WERI-Rb-1 (cell line): Measurements from ENCODE around the gene RRAD.
A peak's percentile ranks its signal among the peaks of the same experiment; 100 is the strongest.

Experiments used
- DNase-seq: peaks from one replicate; pipeline ENCODE4 v3.0.0-alpha.2; 2020
- H3K27ac ChIP-seq: fragments of 250-450 bp; sonication (Bioruptor Pico); 2 replicates; pipeline ENCODE4 v1.5.1; 2020; ENCODE audit warnings: mild to moderate bottlenecking, moderate library complexity
- H3K27me3 ChIP-seq: fragments of 250-450 bp; sonication (Bioruptor Pico); 2 replicates; pipeline ENCODE4 v1.5.1; 2021; ENCODE audit warnings: mild to moderate bottlenecking, low read depth, moderate library complexity; ENCODE audit not compliant: insufficient read depth, severe bottlenecking
- H3K36me3 ChIP-seq: fragments of 250-450 bp; sonication (Bioruptor Pico); 2 replicates; pipeline ENCODE4 v1.5.1; 2020; ENCODE audit warnings: mild to moderate bottlenecking, moderate library complexity
- H3K4me3 ChIP-seq: 2 replicates; pipeline ENCODE4 v1.5.1; 2011; ENCODE audit warnings: low read depth, mild to moderate bottlenecking, control low read depth, low read length
- H3K9me3 ChIP-seq: fragments of 250-450 bp; sonication (Bioruptor Pico); 2 replicates; pipeline ENCODE4 v1.5.1; 2021; ENCODE audit warnings: mild to moderate bottlenecking, moderate library complexity; ENCODE audit not compliant: severe bottlenecking
- TF ChIP-seq, protein P1 (sequence below): IDR thresholded peaks from 2 replicates; pipeline ENCODE4 v1.5.1; 2011; ENCODE audit warnings: low read depth, mild to moderate bottlenecking, control low read depth, inconsistent platforms, low read length

Gene RRAD

DNA sequence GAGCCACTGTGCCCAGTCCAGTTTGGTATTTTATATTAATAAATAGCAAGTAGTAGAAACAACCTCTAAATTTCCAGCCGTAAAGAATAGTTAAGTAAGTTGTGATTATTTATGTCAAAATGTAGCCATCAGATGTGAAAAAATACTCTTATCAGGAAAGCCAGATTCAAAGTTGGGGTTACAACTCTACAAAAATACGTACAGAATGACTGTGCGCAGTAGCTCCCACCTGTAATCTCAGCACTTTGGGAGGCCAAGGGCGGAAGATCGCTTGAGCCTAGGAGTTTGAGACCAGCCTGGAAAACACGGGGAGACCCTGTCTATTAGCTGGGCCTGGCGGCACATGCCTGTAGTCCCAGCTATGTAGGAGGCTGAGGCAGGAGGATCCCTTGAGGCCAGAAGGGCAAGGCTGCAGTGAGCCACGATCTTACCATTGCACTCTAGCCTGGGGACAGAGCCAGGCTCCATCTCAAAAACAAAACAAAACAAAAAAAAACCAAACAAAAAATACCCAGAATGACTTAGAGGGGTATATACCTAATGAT lies 43.3 kb downstream of the RRAD start:
- H3K9me3 ChIP-seq = no peaks in the 10 kb centered on the region
- no peak overlapping the region for H3K27ac ChIP-seq
- no peak overlapping the region for H3K4me3 ChIP-seq
- peaks cover 30% of the 10 kb centered on the region for H3K36me3 ChIP-seq
- no peaks in the 10 kb centered on the region for H3K27me3 ChIP-seq
- DNase-seq = no peak
- TF ChIP-seq, protein P1, sequence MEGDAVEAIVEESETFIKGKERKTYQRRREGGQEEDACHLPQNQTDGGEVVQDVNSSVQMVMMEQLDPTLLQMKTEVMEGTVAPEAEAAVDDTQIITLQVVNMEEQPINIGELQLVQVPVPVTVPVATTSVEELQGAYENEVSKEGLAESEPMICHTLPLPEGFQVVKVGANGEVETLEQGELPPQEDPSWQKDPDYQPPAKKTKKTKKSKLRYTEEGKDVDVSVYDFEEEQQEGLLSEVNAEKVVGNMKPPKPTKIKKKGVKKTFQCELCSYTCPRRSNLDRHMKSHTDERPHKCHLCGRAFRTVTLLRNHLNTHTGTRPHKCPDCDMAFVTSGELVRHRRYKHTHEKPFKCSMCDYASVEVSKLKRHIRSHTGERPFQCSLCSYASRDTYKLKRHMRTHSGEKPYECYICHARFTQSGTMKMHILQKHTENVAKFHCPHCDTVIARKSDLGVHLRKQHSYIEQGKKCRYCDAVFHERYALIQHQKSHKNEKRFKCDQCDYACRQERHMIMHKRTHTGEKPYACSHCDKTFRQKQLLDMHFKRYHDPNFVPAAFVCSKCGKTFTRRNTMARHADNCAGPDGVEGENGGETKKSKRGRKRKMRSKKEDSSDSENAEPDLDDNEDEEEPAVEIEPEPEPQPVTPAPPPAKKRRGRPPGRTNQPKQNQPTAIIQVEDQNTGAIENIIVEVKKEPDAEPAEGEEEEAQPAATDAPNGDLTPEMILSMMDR = no peak

DNA sequence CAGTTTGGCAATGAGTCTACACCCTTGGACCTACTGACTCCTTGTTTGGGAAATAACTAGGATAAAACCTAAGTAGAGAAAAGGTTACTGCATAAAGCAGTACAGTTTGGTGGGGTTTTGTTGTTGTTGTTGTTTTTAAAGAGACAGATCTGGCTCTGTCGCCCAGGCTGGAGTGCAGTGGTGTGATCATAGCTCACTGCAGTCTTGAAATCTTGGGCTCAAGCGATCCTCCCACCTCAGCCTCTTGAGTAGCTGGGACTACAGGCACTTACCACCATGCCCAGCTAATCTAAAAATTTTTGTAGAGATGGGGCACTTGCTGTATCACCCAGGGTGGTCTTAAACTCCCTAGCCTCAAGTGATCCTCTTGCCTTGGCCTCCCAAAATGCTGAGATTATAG lies 43.8 kb downstream of the RRAD start:
- TF ChIP-seq, protein P1 = no peak
- no peak for DNase-seq
- no peak overlapping the region; the same call in 1 of the 2 replicates for H3K4me3 ChIP-seq
- no peaks in the 10 kb centered on the region for H3K9me3 ChIP-seq
- H3K27me3 ChIP-seq = no peaks in the 10 kb centered on the region
- H3K36me3 ChIP-seq = peaks cover 30% of the 10 kb centered on the region
- H3K27ac ChIP-seq = no peak overlapping the region

DNA sequence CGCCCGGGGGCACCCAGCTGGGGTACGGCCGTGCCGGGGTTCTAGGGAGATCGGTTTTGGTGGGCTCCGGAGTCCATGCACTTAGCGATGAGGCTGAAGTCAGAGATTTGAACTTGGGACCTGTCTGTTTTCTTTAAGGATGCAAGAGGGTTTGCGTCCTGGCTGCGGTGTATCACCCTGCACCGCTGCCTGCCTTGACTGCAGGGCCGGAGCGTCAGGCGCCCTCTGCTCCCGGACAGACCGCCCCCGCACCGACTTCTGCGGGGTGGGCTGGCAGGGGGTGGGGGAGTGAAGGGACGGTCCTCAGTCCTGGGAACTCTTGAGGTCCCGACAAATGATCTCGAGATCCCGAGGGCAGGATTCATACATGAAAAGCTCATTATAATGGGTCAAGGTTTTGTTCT lies 44.3 kb downstream of the RRAD start:
- Histone ChIP-seq H3K9me3 (no peaks in the 10 kb centered on the region), H3K27me3 (no peaks in the 10 kb centered on the region), H3K36me3 (peaks cover 28% of the 10 kb centered on the region), H3K4me3 (peak overlapping the region; percentile 63), H3K27ac (peak overlapping the region; percentile 73)
- TF ChIP-seq, protein P1 = no peak
- no peak for DNase-seq

DNA sequence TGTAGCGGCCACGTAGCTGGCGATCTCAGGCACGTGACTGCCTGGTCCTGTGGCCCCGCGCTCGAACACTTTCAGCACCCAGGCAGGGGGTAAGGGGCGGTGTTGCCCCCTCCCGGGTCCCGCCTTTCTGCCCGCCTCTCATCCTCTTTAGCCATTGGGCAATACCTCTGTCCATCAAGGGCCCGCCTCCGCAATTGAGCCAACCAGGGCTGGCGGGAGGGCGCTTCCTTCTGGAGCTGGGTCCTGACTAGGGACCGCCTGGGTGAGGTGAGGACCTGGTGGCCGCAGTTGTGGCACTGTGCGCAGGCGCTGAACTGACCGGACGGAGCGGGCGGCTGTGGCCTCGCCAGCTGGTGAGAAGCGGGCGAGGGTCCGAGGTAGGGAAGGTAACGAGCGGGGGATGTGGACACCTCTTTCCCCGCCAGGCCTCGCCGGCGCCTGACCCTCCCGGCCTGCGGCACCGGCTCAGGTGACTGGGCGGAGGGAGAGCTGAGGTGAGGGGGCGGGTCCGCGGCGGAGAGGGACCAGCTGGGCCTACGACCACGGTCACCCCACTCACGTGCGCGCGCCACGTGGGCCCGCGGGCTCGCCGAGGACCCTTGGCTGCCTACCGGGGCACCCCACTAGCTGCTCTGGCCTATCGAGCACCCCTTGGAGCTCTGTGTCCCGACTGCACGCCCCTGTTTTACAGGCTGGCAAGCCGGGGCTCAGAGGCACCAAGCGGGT lies 44.9 kb downstream of the RRAD start, which contains the start of gene PDP2:
PDP2 (plus strand) TSS at position 228 of the 726 bp plus-strand sequence. CDS start 3,770 bp downstream, outside the sequence.
- Histone ChIP-seq H3K27ac (peak within 1 kb of the TSS; percentile 73), H3K9me3 (no peaks in the 10 kb centered on the region), H3K4me3 (peak within 1 kb of the TSS; percentile 63), H3K36me3 (peaks cover 22% of the 10 kb centered on the region), H3K27me3 (no peaks in the 10 kb centered on the region)
- peak; percentile 98 for DNase-seq
- TF ChIP-seq, protein P1 = no peak

DNA sequence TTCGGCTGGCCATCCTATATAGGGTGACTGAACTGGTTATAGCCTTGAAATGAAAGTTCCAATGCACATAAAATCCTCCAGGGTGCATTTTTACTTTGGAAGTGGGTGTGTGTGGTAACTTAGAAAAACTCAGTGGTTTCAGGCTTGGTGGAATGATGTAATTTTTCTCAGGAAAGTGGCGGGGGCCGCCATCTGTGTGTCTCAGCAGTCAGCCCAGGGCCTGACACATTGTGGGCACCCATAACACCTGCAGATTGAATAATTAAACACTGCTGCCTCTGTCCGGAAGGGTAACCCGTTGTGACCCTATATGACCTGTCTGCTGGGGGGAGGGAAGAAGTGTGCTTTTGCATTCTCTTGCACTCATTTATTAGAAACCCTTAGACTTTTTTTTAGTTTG lies 47.3 kb downstream of the RRAD start:
- H3K27me3 ChIP-seq = no peaks in the 10 kb centered on the region
- TF ChIP-seq, protein P1 = no peak
- H3K36me3 ChIP-seq = 0 out of 2 replicates have a peak, but pooled peaks cover under 1% of the 10 kb centered on the region
- H3K27ac ChIP-seq = no peak overlapping the region
- H3K4me3 ChIP-seq = no peak overlapping the region
- no peak for DNase-seq
- H3K9me3 ChIP-seq = no peaks in the 10 kb centered on the region
